ENCODE measurements around the gene ZNF768. TPM values are rescaled to one million over a fixed set of nuclear protein-coding genes. Genes with fewer than 3 reads are reported as not detected.

Gene ZNF768
- total RNA-seq, 4 donors from 2014 or later, result 27.4 to 44.9 (median 32.3) TPM

DNA sequence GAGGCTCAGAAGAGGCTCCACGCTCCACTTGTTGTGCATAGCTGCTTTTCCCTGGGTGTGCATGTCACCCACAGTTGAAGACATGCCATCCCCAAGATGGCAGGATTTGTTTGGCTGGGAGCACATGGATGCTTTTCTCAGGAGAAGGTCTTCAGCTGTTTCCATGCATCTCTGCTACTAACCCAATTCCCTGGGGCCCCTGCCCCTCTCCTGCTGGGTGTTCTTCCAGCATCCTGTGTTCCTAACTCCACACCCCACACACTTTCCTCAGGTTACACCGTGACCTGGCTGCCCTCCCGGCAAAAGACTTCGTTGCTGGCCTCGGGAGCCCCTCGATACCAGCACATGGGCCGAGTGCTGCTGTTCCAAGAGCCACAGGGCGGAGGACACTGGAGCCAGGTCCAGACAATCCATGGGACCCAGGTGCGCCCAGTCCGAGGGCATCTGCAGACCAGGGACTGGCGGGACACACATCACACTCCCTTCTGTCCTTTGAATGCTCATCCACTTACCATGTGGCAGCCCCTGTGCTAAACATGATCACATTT, 32.4 kb downstream of the ZNF768 start:
- Histone ChIP-seq H3K9me3 (no peaks in the 10 kb centered on the region), H3K4me1 (peaks cover 0 to under 1% of the 10 kb centered on the region in 2 donors), H3K4me3 (replicated peaks in 1 of 3) (no peak overlapping the region), H3K27ac (no peak overlapping the region), H3K27me3 (no peaks in the 10 kb centered on the region), H3K36me3 (no peaks in the 10 kb centered on the region)
- TF ChIP-seq, protein P1, sequence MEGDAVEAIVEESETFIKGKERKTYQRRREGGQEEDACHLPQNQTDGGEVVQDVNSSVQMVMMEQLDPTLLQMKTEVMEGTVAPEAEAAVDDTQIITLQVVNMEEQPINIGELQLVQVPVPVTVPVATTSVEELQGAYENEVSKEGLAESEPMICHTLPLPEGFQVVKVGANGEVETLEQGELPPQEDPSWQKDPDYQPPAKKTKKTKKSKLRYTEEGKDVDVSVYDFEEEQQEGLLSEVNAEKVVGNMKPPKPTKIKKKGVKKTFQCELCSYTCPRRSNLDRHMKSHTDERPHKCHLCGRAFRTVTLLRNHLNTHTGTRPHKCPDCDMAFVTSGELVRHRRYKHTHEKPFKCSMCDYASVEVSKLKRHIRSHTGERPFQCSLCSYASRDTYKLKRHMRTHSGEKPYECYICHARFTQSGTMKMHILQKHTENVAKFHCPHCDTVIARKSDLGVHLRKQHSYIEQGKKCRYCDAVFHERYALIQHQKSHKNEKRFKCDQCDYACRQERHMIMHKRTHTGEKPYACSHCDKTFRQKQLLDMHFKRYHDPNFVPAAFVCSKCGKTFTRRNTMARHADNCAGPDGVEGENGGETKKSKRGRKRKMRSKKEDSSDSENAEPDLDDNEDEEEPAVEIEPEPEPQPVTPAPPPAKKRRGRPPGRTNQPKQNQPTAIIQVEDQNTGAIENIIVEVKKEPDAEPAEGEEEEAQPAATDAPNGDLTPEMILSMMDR (IDR thresholded peaks at IDR 0.05), result no peak
- TF ChIP-seq POLR2A (IDR thresholded peaks at IDR 0.05), result no peak
- no peak for DNase-seq
- intact Hi-C loops (cut with DNase I), result no loop called here
- WGBS, 2 donors, result 71 to 84% methylated on average over 9 to 11 of the region's 11 CpGs

DNA sequence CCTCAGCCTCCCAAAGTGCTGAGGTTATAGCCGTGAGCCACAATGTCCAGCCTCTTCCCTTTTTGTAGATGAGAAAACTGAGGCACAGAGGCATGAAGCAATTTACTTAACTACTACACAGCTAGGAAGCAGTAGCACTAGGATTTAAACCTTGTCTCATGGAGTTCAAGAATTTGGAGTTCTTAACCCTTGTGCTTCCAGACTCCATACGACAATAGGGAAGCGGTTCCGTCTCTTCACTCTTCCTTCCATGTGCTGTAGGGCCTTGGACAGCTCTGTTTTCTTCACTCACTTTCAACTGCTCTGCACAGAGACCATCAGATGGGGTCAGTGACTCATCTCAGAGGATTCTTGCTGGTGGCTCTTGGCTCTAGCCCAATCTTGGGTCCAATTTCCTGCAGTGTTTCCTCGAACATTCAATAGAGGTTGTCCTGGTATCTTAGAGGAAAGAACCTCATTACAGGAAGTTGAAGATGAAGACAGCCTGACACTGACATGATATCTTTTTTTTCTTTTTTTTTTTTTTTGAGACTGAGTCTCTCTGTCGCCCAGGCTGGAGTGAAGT, 34.5 kb downstream of the ZNF768 start:
- intact Hi-C loops (cut with DNase I), result no loop called here
- peak in 1 of 2 donors; percentile 5 for DNase-seq
- H3K4me1 ChIP-seq, result peaks cover 0 to 4% of the 10 kb centered on the region in 2 donors
- no peak overlapping the region for H3K27ac ChIP-seq
- TF ChIP-seq, protein P1 (IDR thresholded peaks at IDR 0.05), result no peak
- no peak for TF ChIP-seq POLR2A (IDR thresholded peaks at IDR 0.05)
- no peaks in the 10 kb centered on the region for H3K9me3 ChIP-seq
- 61 to 64% methylated on average over 6 of the region's 6 CpGs for whole genome bisulfite sequencing, 2 donors
- no peaks in the 10 kb centered on the region for H3K36me3 ChIP-seq
- no peaks in the 10 kb centered on the region for H3K27me3 ChIP-seq
- H3K4me3 ChIP-seq (replicated peaks in 1 of 3), result no peak overlapping the region

DNA sequence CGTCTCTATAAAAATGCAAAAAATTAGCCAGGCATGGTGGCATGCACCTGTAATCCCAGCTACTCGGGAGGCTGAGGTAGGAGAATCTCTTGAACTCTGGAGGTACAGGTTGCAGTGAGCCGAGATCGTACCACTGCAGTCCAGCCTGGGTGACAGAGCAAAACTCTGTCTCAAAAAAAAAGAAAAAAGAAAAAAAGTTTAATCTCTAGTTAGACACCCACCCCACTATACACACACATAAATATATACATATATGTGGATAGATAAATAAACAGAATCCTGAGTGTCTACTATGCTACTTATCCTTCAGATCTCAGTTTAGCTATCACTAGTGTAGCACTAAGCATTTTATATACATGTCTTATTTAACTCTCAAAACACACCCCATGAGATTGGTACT, 35.1 kb downstream of the ZNF768 start:
- intact Hi-C loops (cut with DNase I), result no loop called here
- no peak for DNase-seq
- Histone ChIP-seq H3K9me3 (no peaks in the 10 kb centered on the region), H3K27me3 (no peaks in the 10 kb centered on the region), H3K4me1 (peaks cover 0 to 4% of the 10 kb centered on the region in 2 donors), H3K36me3 (no peaks in the 10 kb centered on the region), H3K27ac (no peak overlapping the region), H3K4me3 (replicated peaks in 1 of 3) (no peak overlapping the region)
- TF ChIP-seq, protein P1 (IDR thresholded peaks at IDR 0.05), result no peak
- TF ChIP-seq POLR2A (IDR thresholded peaks at IDR 0.05), result no peak
- 90 to 93% methylated on average over 4 of the region's 4 CpGs for WGBS, 2 donors

DNA sequence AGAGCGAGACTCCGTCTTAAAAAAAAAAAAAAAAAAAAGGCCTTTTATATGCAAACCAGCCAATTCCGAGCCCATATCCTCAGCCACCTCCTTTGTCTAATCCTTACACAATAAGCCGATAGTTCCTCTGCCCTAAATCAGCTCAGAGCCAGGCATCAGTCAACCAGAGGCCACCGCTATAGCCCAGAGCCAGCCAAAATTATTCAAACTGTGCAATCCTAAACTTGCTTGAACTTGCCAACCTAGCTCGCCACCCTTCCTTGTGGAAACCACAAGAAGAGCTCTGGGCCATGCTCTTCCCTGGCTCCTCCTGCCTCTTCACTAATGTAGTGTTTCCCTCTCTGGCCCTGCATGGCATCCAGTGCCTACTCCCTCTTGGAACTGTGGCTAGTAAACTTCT, 36.2 kb downstream of the ZNF768 start:
- Histone ChIP-seq H3K27ac (no peak overlapping the region), H3K4me1 (peaks cover 0 to 4% of the 10 kb centered on the region in 2 donors), H3K4me3 (replicated peaks in 1 of 3) (no peak overlapping the region), H3K9me3 (no peaks in the 10 kb centered on the region), H3K36me3 (no peaks in the 10 kb centered on the region), H3K27me3 (no peaks in the 10 kb centered on the region)
- WGBS, 2 donors, result 87 to 93% methylated on average over 6 of the region's 6 CpGs
- DNase-seq, result no peak
- TF ChIP-seq, protein P1 (IDR thresholded peaks at IDR 0.05), result no peak
- no peak for TF ChIP-seq POLR2A (IDR thresholded peaks at IDR 0.05)
- intact Hi-C loops (cut with DNase I), result no loop called here

DNA sequence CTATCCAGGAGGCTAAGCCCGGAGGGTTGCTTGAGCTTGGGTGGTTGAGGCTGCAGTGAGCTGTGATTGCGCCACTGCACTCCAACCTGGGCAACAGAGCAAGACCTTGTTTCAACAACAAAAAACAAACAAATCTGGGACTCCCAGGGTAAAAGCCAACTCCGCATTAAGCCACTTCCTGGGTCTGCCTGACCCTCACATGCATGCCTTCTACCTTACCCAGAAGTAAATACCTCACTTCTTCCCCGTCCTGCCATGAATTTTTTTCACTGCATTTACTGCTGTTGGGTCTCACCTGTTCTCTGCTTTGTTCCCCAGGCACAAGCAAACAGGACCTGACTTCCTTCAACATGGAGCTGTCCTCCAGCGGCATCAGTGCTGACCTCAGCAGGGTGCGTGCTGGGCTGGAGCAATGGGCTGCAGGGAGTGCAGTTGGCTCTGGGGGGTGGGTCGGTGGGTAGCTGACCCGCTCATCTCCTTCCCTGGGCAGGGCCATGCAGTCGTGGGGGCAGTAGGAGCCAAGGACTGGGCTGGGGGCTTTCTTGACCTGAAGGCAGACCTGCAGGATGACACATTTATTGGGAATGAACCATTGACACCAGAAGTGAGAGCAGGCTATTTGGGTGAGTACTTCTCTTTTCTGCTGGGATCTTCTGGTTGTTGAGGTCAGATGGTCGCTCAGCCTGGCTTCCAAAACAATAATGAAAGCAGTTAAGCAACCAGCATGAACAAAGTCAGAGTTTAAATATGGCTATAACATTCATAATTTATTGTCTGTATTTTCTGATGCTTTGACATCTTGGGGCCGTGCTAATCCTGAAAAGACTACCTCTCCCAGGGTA, 37.4 kb downstream of the ZNF768 start:
- DNase-seq, result peak; percentile 23 to 37
- intact Hi-C loops (cut with DNase I), result no loop called here
- H3K4me3 ChIP-seq (replicated peaks in 1 of 3), result no peak overlapping the region
- 48 to 56% methylated on average over 11 of the region's 11 CpGs for WGBS, 2 donors
- no peaks in the 10 kb centered on the region for H3K36me3 ChIP-seq
- no peak for TF ChIP-seq POLR2A (IDR thresholded peaks at IDR 0.05)
- TF ChIP-seq, protein P1 (IDR thresholded peaks at IDR 0.05), result no peak
- H3K27me3 ChIP-seq, result no peaks in the 10 kb centered on the region
- no peak overlapping the region for H3K27ac ChIP-seq
- no peaks in the 10 kb centered on the region for H3K9me3 ChIP-seq
- H3K4me1 ChIP-seq, result peaks cover 0 to 4% of the 10 kb centered on the region in 2 donors

Data from thyroid gland (tissue), 4 donors.